ENCODE data around the gene CYP21A2. TPM values are rescaled to one million over a fixed set of nuclear protein-coding genes. Genes with fewer than 3 reads are reported as not detected.
"Not testable (repeated sequence)": the region's sequence is repeated elsewhere in the genome, so short reads cannot be mapped to it uniquely, and the experiment has no call there.

Gene CYP21A2
- polyA plus RNA-seq (2011; rRNA removed) (0.11 and 0.29 TPM in 2 replicates), polyA minus RNA-seq (2011; rRNA and poly(A)+ RNA removed) (0.21 TPM in 1 of 2 replicates, not detected in the other)

GRCh38 chr6:32037598-32038524, at the start of gene CYP21A2:
Gene CYP21A2 (plus strand): TSS chr6:32038415. CDS start chr6:32038423, 8 bp downstream.
- H3K27me3 ChIP-seq (ENCODE audit: control insufficient read depth, insufficient read depth, low read length); H3K4me3 ChIP-seq (ENCODE audit: low read depth, low read length); POLR2A ChIA-PET; DNase-seq (ENCODE audit: low read depth); H3K36me3 ChIP-seq (ENCODE audit: control insufficient read depth, insufficient read depth, low read length): not testable (repeated sequence)
- CTCF ChIA-PET = interaction anchor here (1.4 kb wide), 1 partner anchor 10 kb away, joined by 5 read pairs; no protein-coding TSS in a partner anchor

- H3K36me3 ChIP-seq (ENCODE audit: control insufficient read depth, insufficient read depth, low read length); H3K4me3 ChIP-seq (ENCODE audit: low read depth, low read length); H3K27me3 ChIP-seq (ENCODE audit: control insufficient read depth, insufficient read depth, low read length); DNase-seq (ENCODE audit: low read depth); POLR2A ChIA-PET; CTCF ChIA-PET: not testable (repeated sequence)
Observed at GRCh38 chr6:31989363-31989762, 48.9 kb upstream of the CYP21A2 start.

GRCh38 chr6:31994421-31994820, 43.8 kb upstream of the CYP21A2 start:
- DNase-seq (ENCODE audit: low read depth); H3K27me3 ChIP-seq (ENCODE audit: control insufficient read depth, insufficient read depth, low read length); CTCF ChIA-PET; H3K4me3 ChIP-seq (ENCODE audit: low read depth, low read length); POLR2A ChIA-PET; H3K36me3 ChIP-seq (ENCODE audit: control insufficient read depth, insufficient read depth, low read length): not testable (repeated sequence)

- CTCF ChIA-PET; H3K27me3 ChIP-seq (ENCODE audit: control insufficient read depth, insufficient read depth, low read length); DNase-seq (ENCODE audit: low read depth); H3K36me3 ChIP-seq (ENCODE audit: control insufficient read depth, insufficient read depth, low read length); POLR2A ChIA-PET; H3K4me3 ChIP-seq (ENCODE audit: low read depth, low read length): not testable (repeated sequence)
Observed at GRCh38 chr6:31996385-31996784, 41.8 kb upstream of the CYP21A2 start.

GRCh38 chr6:32002546-32003268, 35.5 kb upstream of the CYP21A2 start:
- H3K36me3 ChIP-seq (ENCODE audit: control insufficient read depth, insufficient read depth, low read length); CTCF ChIA-PET; POLR2A ChIA-PET; H3K27me3 ChIP-seq (ENCODE audit: control insufficient read depth, insufficient read depth, low read length); DNase-seq (ENCODE audit: low read depth); H3K4me3 ChIP-seq (ENCODE audit: low read depth, low read length): not testable (repeated sequence)

GRCh38 chr6:32003301-32003700, 34.9 kb upstream of the CYP21A2 start:
- H3K27me3 ChIP-seq (ENCODE audit: control insufficient read depth, insufficient read depth, low read length); H3K4me3 ChIP-seq (ENCODE audit: low read depth, low read length); DNase-seq (ENCODE audit: low read depth); CTCF ChIA-PET; H3K36me3 ChIP-seq (ENCODE audit: control insufficient read depth, insufficient read depth, low read length); POLR2A ChIA-PET: not testable (repeated sequence)

GRCh38 chr6:32004393-32004792, 33.8 kb upstream of the CYP21A2 start:
- DNase-seq (ENCODE audit: low read depth); CTCF ChIA-PET; H3K4me3 ChIP-seq (ENCODE audit: low read depth, low read length); H3K36me3 ChIP-seq (ENCODE audit: control insufficient read depth, insufficient read depth, low read length); POLR2A ChIA-PET; H3K27me3 ChIP-seq (ENCODE audit: control insufficient read depth, insufficient read depth, low read length): not testable (repeated sequence)

GRCh38 chr6:32004864-32005537, 33.2 kb upstream of the CYP21A2 start:
- POLR2A ChIA-PET; H3K27me3 ChIP-seq (ENCODE audit: control insufficient read depth, insufficient read depth, low read length); CTCF ChIA-PET; DNase-seq (ENCODE audit: low read depth); H3K36me3 ChIP-seq (ENCODE audit: control insufficient read depth, insufficient read depth, low read length); H3K4me3 ChIP-seq (ENCODE audit: low read depth, low read length): not testable (repeated sequence)

- DNase-seq (ENCODE audit: low read depth); H3K4me3 ChIP-seq (ENCODE audit: low read depth, low read length); H3K36me3 ChIP-seq (ENCODE audit: control insufficient read depth, insufficient read depth, low read length); CTCF ChIA-PET; H3K27me3 ChIP-seq (ENCODE audit: control insufficient read depth, insufficient read depth, low read length); POLR2A ChIA-PET: not testable (repeated sequence)
Observed at GRCh38 chr6:32005538-32005880, 32.7 kb upstream of the CYP21A2 start.

- POLR2A ChIA-PET; CTCF ChIA-PET; DNase-seq (ENCODE audit: low read depth); H3K27me3 ChIP-seq (ENCODE audit: control insufficient read depth, insufficient read depth, low read length); H3K36me3 ChIP-seq (ENCODE audit: control insufficient read depth, insufficient read depth, low read length); H3K4me3 ChIP-seq (ENCODE audit: low read depth, low read length): not testable (repeated sequence)
Observed at GRCh38 chr6:32005991-32006529, 32.2 kb upstream of the CYP21A2 start.

- CTCF ChIA-PET; DNase-seq (ENCODE audit: low read depth); POLR2A ChIA-PET; H3K36me3 ChIP-seq (ENCODE audit: control insufficient read depth, insufficient read depth, low read length); H3K27me3 ChIP-seq (ENCODE audit: control insufficient read depth, insufficient read depth, low read length); H3K4me3 ChIP-seq (ENCODE audit: low read depth, low read length): not testable (repeated sequence)
Observed at GRCh38 chr6:32007086-32007485, 31.1 kb upstream of the CYP21A2 start.

- H3K4me3 ChIP-seq (ENCODE audit: low read depth, low read length); H3K36me3 ChIP-seq (ENCODE audit: control insufficient read depth, insufficient read depth, low read length); POLR2A ChIA-PET; H3K27me3 ChIP-seq (ENCODE audit: control insufficient read depth, insufficient read depth, low read length); CTCF ChIA-PET; DNase-seq (ENCODE audit: low read depth): not testable (repeated sequence)
Observed at GRCh38 chr6:32008037-32008436, 30.2 kb upstream of the CYP21A2 start.

Data from BJ (cell line).